NB4 (cell line): ENCODE data around the gene RPS23.

Experiments
- CTCF ChIP-seq: IDR thresholded peaks from one replicate; pipeline ENCODE4 v1.5.1; 2012; ENCODE audit warnings: low read depth, low read length
- MYC ChIP-seq: IDR thresholded peaks from 2 replicates; pipeline ENCODE4 v1.6.1; 2011; ENCODE audit warnings: low read depth, low read length
- POLR2A ChIP-seq: IDR thresholded peaks from 2 replicates; pipeline ENCODE4 v1.6.1; 2011; ENCODE audit warnings: mild to moderate bottlenecking; ENCODE audit not compliant: insufficient read length; ENCODE audit errors: extremely low read depth
- TF ChIP-seq, protein P1 (sequence below): IDR thresholded peaks from 2 replicates; pipeline ENCODE4 v1.6.1; 2011; ENCODE audit warnings: low read depth, low read length

- peak; percentile 22 for TF ChIP-seq POLR2A
- TF ChIP-seq CTCF: no peak
- TF ChIP-seq, protein P1, sequence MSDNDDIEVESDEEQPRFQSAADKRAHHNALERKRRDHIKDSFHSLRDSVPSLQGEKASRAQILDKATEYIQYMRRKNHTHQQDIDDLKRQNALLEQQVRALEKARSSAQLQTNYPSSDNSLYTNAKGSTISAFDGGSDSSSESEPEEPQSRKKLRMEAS: no peak
- no peak for TF ChIP-seq MYC
Measured at GRCh38 chr5:82275216-82275664, 2.9 kb downstream of the RPS23 start.
